ENCODE results near the gene ACAP3. TPM values are rescaled to one million over a fixed set of nuclear protein-coding genes. Genes with fewer than 3 reads are reported as not detected.

Gene ACAP3
- total RNA-seq, 6 experiments from 2014 or later, result 39.4 to 50.8 (median 42.6) TPM

GRCh38 chr1:1349256-1350012 lies 41.7 kb upstream of the ACAP3 start, which contains the start of gene DVL1:
TSS of gene DVL1 (minus strand) at chr1:1349418. CDS start at chr1:1349065, 353 bp downstream.
- peak; percentile 74 for DNase-seq
- H3K27me3 Mint-ChIP-seq (ENCODE audit: insufficient read depth), result peaks cover 17% of the 10 kb centered on the region
- H3K9me3 Mint-ChIP-seq, result no peaks in the 10 kb centered on the region
- peaks cover 41% of the 10 kb centered on the region for H3K4me1 Mint-ChIP-seq (ENCODE audit: low read depth)
- TF ChIP-seq CTCF (IDR thresholded peaks at IDR 0.05), result peak; percentile 65
- peak within 1 kb of the TSS; percentile 89 for H3K27ac Mint-ChIP-seq
- H3K4me3 Mint-ChIP-seq, result peak within 1 kb of the TSS; percentile 91
- peaks cover 10% of the 10 kb centered on the region for H3K36me3 Mint-ChIP-seq (ENCODE audit: low read depth)

GRCh38 chr1:1348420-1349255 lies 40.9 kb upstream of the ACAP3 start:
- H3K9me3 Mint-ChIP-seq, result no peaks in the 10 kb centered on the region
- no peak for TF ChIP-seq CTCF (IDR thresholded peaks at IDR 0.05)
- H3K4me3 Mint-ChIP-seq, result peak overlapping the region; percentile 91
- H3K36me3 Mint-ChIP-seq (ENCODE audit: low read depth), result peaks cover 10% of the 10 kb centered on the region
- no peak for DNase-seq
- H3K27me3 Mint-ChIP-seq (ENCODE audit: insufficient read depth), result peaks cover 14% of the 10 kb centered on the region
- H3K27ac Mint-ChIP-seq, result peak overlapping the region; percentile 89
- peaks cover 41% of the 10 kb centered on the region for H3K4me1 Mint-ChIP-seq (ENCODE audit: low read depth)

GRCh38 chr1:1347663-1348419 lies 40.1 kb upstream of the ACAP3 start:
- Mint-ChIP-seq H3K4me3 (peak overlapping the region; percentile 91), H3K27ac (peak overlapping the region; percentile 89), H3K9me3 (no peaks in the 10 kb centered on the region), H3K4me1 (ENCODE audit: low read depth) (peaks cover 40% of the 10 kb centered on the region), H3K36me3 (ENCODE audit: low read depth) (peaks cover 8% of the 10 kb centered on the region), H3K27me3 (ENCODE audit: insufficient read depth) (peaks cover 15% of the 10 kb centered on the region)
- TF ChIP-seq CTCF (IDR thresholded peaks at IDR 0.05), result no peak
- no peak for DNase-seq

GRCh38 chr1:1347026-1347595 lies 39.4 kb upstream of the ACAP3 start:
- H3K36me3 Mint-ChIP-seq (ENCODE audit: low read depth), result peaks cover under 1% of the 10 kb centered on the region; the same call in 1 of the 2 replicates
- peak overlapping the region; percentile 91 for H3K4me3 Mint-ChIP-seq
- no peak for TF ChIP-seq CTCF (IDR thresholded peaks at IDR 0.05)
- peaks cover 32% of the 10 kb centered on the region for H3K4me1 Mint-ChIP-seq (ENCODE audit: low read depth)
- no peak for DNase-seq
- peaks cover 7% of the 10 kb centered on the region for H3K27me3 Mint-ChIP-seq (ENCODE audit: insufficient read depth)
- H3K9me3 Mint-ChIP-seq, result no peaks in the 10 kb centered on the region
- H3K27ac Mint-ChIP-seq, result peak overlapping the region; percentile 89

GRCh38 chr1:1346501-1346890 lies 38.8 kb upstream of the ACAP3 start:
- Mint-ChIP-seq H3K27me3 (ENCODE audit: insufficient read depth) (peaks cover 5% of the 10 kb centered on the region), H3K4me1 (ENCODE audit: low read depth) (peaks cover 29% of the 10 kb centered on the region), H3K27ac (peak overlapping the region; percentile 89), H3K4me3 (peak overlapping the region; percentile 91), H3K36me3 (ENCODE audit: low read depth) (no peaks in the 10 kb centered on the region), H3K9me3 (no peaks in the 10 kb centered on the region)
- no peak for TF ChIP-seq CTCF (IDR thresholded peaks at IDR 0.05)
- no peak for DNase-seq
